Spleen (tissue), 11 donors: ENCODE results near the gene DBH. TPM values are rescaled to one million over a fixed set of nuclear protein-coding genes. Genes with fewer than 3 reads are reported as not detected.

Experiments used
- DNase-seq: peaks from one replicate; pipeline ENCODE4 v3.0.0-alpha.2; 2020
- H3K27ac ChIP-seq, 8 donors: fragments of 200-600 bp; sonication (generic) in 7 of 8; 1 replicate in 4 of 8; 2 replicates in 4 of 8; pipeline versions ENCODE4 v1.5.0 to v1.8.0; 2016 to 2021; ENCODE audit warnings: inconsistent platforms in 4 of 8, mild to moderate bottlenecking in 4 of 8, moderate library complexity in 1 of 8
- H3K27me3 ChIP-seq, 7 donors: fragments of 200-600 bp; sonication (generic) in 6 of 7; replicated peaks in 1 of 7; 1 replicate in 4 of 7; 2 replicates in 3 of 7; pipeline versions ENCODE4 v1.5.0 to v1.8.0; 2016 to 2021; ENCODE audit warnings: inconsistent platforms in 3 of 7, mild to moderate bottlenecking in 1 of 7
- H3K36me3 ChIP-seq, 6 donors: fragments of 200-600 bp; sonication (generic) in 5 of 6; 1 replicate in 4 of 6; 2 replicates in 2 of 6; pipeline versions ENCODE4 v1.5.0 to v1.8.0; 2016 to 2021; ENCODE audit warnings: inconsistent platforms in 2 of 6
- H3K4me1 ChIP-seq, 6 donors: fragments of 200-600 bp; sonication (generic) in 5 of 6; 1 replicate in 3 of 6; 2 replicates in 3 of 6; pipeline versions ENCODE4 v1.5.0 to v1.8.0; 2016 to 2021; ENCODE audit warnings: inconsistent platforms in 3 of 6
- H3K4me3 ChIP-seq, 8 donors: fragments of 200-600 bp; sonication (generic) in 7 of 8; 1 replicate in 4 of 8; 2 replicates in 4 of 8; pipeline versions ENCODE4 v1.5.0 to v1.8.0; 2016 to 2021; ENCODE audit warnings: inconsistent platforms in 4 of 8, mild to moderate bottlenecking in 4 of 8, moderate library complexity in 2 of 8
- H3K9me3 ChIP-seq, 8 donors: fragments of 200-600 bp; sonication (generic) in 7 of 8; 1 replicate in 4 of 8; 2 replicates in 4 of 8; pipeline versions ENCODE4 v1.5.0 to v1.8.0; 2016 to 2021; ENCODE audit warnings: inconsistent platforms in 4 of 8
- POLR2A ChIP-seq, 3 donors: fragments of 450-650 bp; IDR thresholded peaks; one replicate each; pipeline ENCODE4 v1.5.1; 2017; ENCODE audit warnings: antibody characterized with exemption in 3 of 3, mild to moderate bottlenecking in 1 of 3
- POLR2AphosphoS5 ChIP-seq, 3 donors: sonication (generic); formaldehyde crosslinking; IDR thresholded peaks; one replicate each; pipeline ENCODE4 v1.5.1; 2017; ENCODE audit warnings: antibody characterized with exemption in 3 of 3
- WGBS, 5 donors: extraction: QIAGEN DNeasy Blood & Tissue Kit in 3 of 5; methylation state at CpG; one replicate each; pipeline versions ENCODE4 v1.1.5 to v1.1.7; 2013 to 2018; 5-methylcytosine and 5-hydroxymethylcytosine counted together
- intact Hi-C: fragments of 100-400 bp; cut with DNase I; formaldehyde crosslinking; loops from one replicate; pipeline ENCODE4 v1.15.0; 2023; ENCODE audit warnings: low total_unique reads
- polyA plus RNA-seq, 3 donors: library from polyadenylated mRNA; stranded (reverse); fragments of 200-250 nt; gene quantifications; one replicate each; pipeline ENCODE4 v1.2.1, GENCODE V29; 2013
- total RNA-seq, 7 donors: library from RNA; depleted of rRNA in 3 of 7; stranded (reverse); fragments of >200 nt in 3 of 7; fragmentation: NEBNext Ultra II Directional in 4 of 7; extraction: Animal tissue kit (Norgen Biotek cat#: 25700) in 4 of 7; gene quantifications; one replicate each; pipeline versions ENCODE4 v1.1.0 to v1.2.1, GENCODE V29; 2016 to 2021
- TF ChIP-seq, protein P1 (sequence below), 11 experiments: fragments of 200-600 bp in 7 of 11; fragments of 450-650 bp in 4 of 11; sonication (generic) in 4 of 11; IDR thresholded peaks in 8 of 11; conservative IDR thresholded peaks in 3 of 11; 1 replicate in 7 of 11; 2 replicates in 4 of 11; pipeline versions ENCODE4 v1.4.0 to v1.8.0; 2016 to 2021; ENCODE audit warnings: antibody characterized with exemption in 11 of 11, inconsistent platforms in 4 of 11, mild to moderate bottlenecking in 1 of 11
- donor health status: healthy with polysubstance abuse.
- donor health status: DM: no; HTN: no; CAD: no; lungs with moderate emphysema.
- donor health status: DM: no; HTN: no; CAD: no.
- donor health status: Bipolar disorder and iron deficiency.
- donor health status: healthy.
- donor health status: DM: no; HTN: no; CAD: no.
- donor health status: DM: yes; HTN: yes; CAD: no.

Gene DBH
- total and polyA plus RNA-seq, 10 donors, result 0.03 to 1.2 (median 0.32) TPM; not detected in 2

DNA sequence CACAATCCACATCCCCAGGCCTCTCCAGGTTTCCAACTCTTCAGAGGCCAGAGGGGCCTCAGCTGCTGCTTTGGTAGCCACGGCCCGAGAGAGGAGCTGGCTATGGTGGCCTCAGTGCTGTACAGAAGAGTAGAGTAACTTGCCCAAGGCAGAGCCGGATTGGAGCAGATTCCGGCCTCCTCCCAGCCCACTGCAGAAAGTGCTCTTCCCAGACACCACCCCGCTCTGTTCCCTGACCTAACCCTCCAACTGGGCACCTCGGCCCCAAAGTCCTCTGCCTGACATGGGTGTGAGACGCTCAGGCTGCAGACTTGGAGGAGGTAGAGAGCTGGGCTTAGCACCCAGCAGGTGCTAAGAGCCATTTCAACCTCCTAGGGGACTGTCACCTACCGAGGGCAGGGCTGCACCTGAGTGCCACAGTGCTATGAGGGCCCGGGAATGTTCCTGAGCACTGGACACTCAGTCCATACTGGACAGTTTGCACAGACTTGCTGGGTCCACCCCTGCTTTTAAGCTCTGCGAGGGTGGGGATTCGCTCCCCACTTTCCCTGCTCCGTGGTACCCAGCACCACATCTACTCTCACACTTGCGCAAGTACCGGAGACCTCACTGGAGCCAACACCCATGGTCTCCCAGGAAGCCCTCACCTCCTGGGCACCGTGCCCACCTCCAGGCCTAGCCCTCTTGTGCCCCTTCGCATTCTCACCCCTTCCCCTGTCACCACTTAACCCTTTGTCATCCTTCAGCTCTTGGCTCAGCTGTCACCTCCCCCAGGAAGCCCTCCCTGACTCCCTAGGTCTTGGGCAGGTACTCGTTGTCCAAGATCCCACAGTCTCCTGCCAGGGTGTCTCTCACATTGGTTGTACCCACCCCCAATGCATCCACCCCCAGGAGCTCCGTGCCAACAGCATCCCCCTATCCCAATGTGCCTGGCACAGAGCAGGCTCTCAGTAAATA lies 49.8 kb downstream of the DBH start:
- TF ChIP-seq, protein P1, sequence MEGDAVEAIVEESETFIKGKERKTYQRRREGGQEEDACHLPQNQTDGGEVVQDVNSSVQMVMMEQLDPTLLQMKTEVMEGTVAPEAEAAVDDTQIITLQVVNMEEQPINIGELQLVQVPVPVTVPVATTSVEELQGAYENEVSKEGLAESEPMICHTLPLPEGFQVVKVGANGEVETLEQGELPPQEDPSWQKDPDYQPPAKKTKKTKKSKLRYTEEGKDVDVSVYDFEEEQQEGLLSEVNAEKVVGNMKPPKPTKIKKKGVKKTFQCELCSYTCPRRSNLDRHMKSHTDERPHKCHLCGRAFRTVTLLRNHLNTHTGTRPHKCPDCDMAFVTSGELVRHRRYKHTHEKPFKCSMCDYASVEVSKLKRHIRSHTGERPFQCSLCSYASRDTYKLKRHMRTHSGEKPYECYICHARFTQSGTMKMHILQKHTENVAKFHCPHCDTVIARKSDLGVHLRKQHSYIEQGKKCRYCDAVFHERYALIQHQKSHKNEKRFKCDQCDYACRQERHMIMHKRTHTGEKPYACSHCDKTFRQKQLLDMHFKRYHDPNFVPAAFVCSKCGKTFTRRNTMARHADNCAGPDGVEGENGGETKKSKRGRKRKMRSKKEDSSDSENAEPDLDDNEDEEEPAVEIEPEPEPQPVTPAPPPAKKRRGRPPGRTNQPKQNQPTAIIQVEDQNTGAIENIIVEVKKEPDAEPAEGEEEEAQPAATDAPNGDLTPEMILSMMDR (IDR thresholded peaks at IDR 0.05 in 8 of 11, conservative IDR thresholded peaks at IDR 0.05 in 3 of 11), result no peak
- no peak for TF ChIP-seq POLR2A (IDR thresholded peaks at IDR 0.05)
- peak; percentile 52 for DNase-seq
- Histone ChIP-seq H3K27ac (peak overlapping the region in 1 of 8 donors; percentile 81), H3K36me3 (no peaks in the 10 kb centered on the region), H3K4me1 (peaks cover 0 to 24% (median 13%) of the 10 kb centered on the region in 6 donors), H3K27me3 (peaks cover 0 to 19% (median 0%) of the 10 kb centered on the region in 7 donors), H3K9me3 (no peaks in the 10 kb centered on the region), H3K4me3 (no peak overlapping the region)
- 83 to 93% (median 88%) methylated on average over 14 to 18 of the region's 18 CpGs for WGBS, 5 donors
- intact Hi-C loops, result no loop called here

DNA sequence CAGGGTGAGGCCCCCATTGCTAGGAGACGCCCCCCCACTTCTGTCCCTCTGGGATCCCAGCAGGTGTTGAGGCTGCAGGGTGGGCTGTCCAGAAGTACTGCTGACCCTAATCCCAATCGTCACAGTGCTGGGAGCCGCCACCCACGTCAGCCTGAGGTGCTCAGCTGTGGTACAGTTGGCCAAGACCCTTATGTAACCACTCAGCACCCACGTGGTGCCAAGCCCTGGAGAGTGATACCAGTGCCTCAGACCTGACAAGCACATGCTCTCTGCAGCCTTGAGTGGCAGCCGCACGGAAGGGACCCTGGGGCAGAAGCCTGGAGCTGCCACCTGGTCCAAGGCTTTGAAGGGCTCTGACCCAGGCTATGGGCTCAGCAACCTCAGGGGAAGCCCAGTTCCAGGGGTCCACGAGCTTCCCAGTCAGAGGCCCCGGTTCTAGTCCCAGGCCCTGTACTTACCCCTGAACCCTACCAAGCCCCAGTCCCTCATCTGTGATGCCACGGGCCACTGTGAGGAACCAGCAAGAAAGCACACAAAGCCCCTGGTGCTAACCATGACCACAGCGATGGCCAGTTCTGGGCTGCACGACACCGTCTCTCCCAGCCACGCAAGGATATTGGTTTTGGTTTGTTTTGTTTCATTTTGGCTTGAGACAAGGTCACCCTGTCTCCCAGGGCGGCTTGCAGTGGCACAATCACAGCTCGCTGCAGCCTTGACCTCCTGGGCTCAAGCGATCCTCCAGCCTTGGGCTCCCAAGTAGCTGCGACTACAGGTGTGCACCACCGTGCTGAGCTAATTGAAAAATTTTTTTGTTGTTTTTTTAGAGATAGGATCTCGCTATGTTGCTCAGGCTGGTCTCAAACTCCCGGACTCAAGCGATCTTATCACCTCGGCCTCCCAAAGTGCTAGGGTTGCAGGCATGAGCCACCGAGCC lies 50.7 kb downstream of the DBH start:
- Histone ChIP-seq H3K27ac (no peak overlapping the region), H3K4me3 (no peak overlapping the region), H3K4me1 (peaks cover 0 to 24% (median 13%) of the 10 kb centered on the region in 6 donors), H3K36me3 (no peaks in the 10 kb centered on the region), H3K27me3 (peaks cover 0 to 13% (median 0%) of the 10 kb centered on the region in 7 donors), H3K9me3 (no peaks in the 10 kb centered on the region)
- DNase-seq, result peak; percentile 41
- TF ChIP-seq POLR2A (IDR thresholded peaks at IDR 0.05) (no peak), POLR2AphosphoS5 (IDR thresholded peaks at IDR 0.05) (no peak)
- TF ChIP-seq, protein P1 (IDR thresholded peaks at IDR 0.05 in 8 of 11, conservative IDR thresholded peaks at IDR 0.05 in 3 of 11), result no peak
- intact Hi-C loops, result no loop called here
- 76 to 87% (median 82%) methylated on average over 22 to 24 of the region's 24 CpGs for WGBS, 5 donors

DNA sequence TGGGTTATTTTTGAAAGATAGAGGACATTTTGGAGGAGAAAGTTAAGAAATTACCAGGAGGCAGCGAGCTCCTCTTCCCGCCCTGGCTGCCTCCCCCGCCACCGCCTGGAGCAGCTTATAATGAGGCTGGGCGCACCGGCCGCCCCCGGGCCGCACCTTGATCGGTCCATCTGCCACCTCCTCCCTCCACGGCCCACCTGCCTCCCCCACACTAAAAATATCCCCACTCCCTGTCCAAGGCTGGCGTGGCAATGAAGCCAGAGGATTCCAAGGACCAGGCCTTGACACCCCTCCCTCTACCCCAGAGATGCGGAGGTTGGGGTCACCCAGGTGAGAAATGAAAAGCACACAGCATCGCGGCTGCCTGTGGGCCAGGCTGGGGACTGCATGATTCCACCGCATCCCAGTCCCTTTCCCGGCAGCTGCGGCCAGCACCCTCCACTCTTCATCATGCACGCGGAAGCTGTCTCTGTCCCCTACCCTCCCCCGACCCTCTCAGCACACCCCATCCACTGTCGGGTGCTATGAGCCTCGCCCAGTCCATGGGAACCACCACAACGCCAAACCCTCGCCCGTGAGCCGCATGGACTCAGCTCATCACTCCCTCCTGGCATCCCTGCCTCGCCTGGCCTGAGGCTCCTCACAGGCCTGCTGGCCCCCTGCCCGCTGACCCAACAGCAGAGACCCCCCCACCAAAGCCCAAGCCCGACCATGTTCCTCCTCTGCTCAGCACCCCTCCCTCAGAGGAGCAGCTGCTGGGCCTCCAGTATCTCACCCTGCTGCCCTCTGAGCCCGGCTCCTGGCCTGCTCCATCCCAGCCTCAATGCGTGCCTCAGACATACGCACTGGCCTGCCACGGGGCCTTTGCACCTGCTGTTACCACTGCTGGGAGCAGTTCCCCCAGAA lies 51.9 kb downstream of the DBH start:
- peak; percentile 47 for DNase-seq

More for the DNA sequence above, 51.9 kb downstream of the DBH start:
- WGBS, 5 donors, result 88 to 91% (median 89%) methylated on average over 34 of the region's 34 CpGs
- H3K4me1 ChIP-seq, result peaks cover 0 to 19% (median 10%) of the 10 kb centered on the region in 6 donors
- intact Hi-C loops, result no loop called here
- TF ChIP-seq POLR2AphosphoS5 (IDR thresholded peaks at IDR 0.05) (no peak), POLR2A (IDR thresholded peaks at IDR 0.05) (no peak)
- TF ChIP-seq, protein P1 (IDR thresholded peaks at IDR 0.05 in 8 of 11, conservative IDR thresholded peaks at IDR 0.05 in 3 of 11), result no peak
- H3K27ac ChIP-seq, result no peak overlapping the region
- peaks cover 0 to 10% (median 0%) of the 10 kb centered on the region in 7 donors for H3K27me3 ChIP-seq
- H3K9me3 ChIP-seq, result no peaks in the 10 kb centered on the region
- no peaks in the 10 kb centered on the region for H3K36me3 ChIP-seq
- H3K4me3 ChIP-seq, result no peak overlapping the region
